Muscle of leg (tissue), 16 donors: Measurements from ENCODE around the gene RBM20. TPM values are rescaled to one million over a fixed set of nuclear protein-coding genes. Genes with fewer than 3 reads are reported as not detected.
"Not testable (repeated sequence)": the region's sequence is repeated elsewhere in the genome, so short reads cannot be mapped to it uniquely, and the experiment has no call there.

Experiments
- DNase-seq: peaks from one replicate; pipeline ENCODE4 v3.0.0; 2013
- H3K27ac ChIP-seq: one replicate; pipeline ENCODE4 v1.5.1; 2013; ENCODE audit warnings: mild to moderate bottlenecking, low read length, control low read depth
- H3K27me3 ChIP-seq: one replicate; pipeline ENCODE4 v1.6.1; 2013; ENCODE audit warnings: low read length; ENCODE audit not compliant: control insufficient read depth, insufficient read depth
- H3K36me3 ChIP-seq: one replicate; pipeline ENCODE4 v1.6.1; 2013; ENCODE audit warnings: low read length; ENCODE audit not compliant: control insufficient read depth, insufficient read depth
- H3K4me1 ChIP-seq: one replicate; pipeline ENCODE4 v1.6.1; 2013; ENCODE audit warnings: low read length; ENCODE audit not compliant: control insufficient read depth, insufficient read depth
- H3K4me3 ChIP-seq: one replicate; pipeline ENCODE4 v1.5.1; 2013; ENCODE audit warnings: low read length, control low read depth
- H3K9me3 ChIP-seq: replicated peaks from 2 replicates; pipeline ENCODE4 v1.6.1; 2013; ENCODE audit warnings: low read depth, low read length; ENCODE audit not compliant: control insufficient read depth
- WGBS: methylation state at CpG from one replicate; pipeline ENCODE4 v1.1.5; 2013; ENCODE audit warnings: missing lambda C conversion rate; ENCODE audit not compliant: insufficient coverage; 5-methylcytosine and 5-hydroxymethylcytosine counted together
- long read RNA-seq, 11 donors: transcript quantifications; one replicate each; lab custom pipeline, GENCODE V29; 2026
- polyA plus RNA-seq, 8 donors: library from polyadenylated mRNA; unstranded; fragments of 120-200 nt; gene quantifications; one replicate each; pipeline versions ENCODE4 v1.2.1 to v1.2.3, GENCODE V29; 2013; ENCODE audit warnings: inconsistent platforms in 1 of 8, low replicate concordance in 1 of 8; ENCODE audit not compliant: insufficient read length in 8 of 8, insufficient read depth in 1 of 8
- total RNA-seq: library from RNA; stranded (reverse); fragments of 120-200 nt; gene quantifications from one replicate; pipeline ENCODE4 v1.2.4, GENCODE V29; 2013

Gene RBM20
- 8.3 TPM for total RNA-seq
- polyA plus RNA-seq, result 10 to 100 TPM in 4 of 8 donors, 1 to 10 TPM in 4; 6.5 to 17.0 (median 10.3) TPM
- long read RNA-seq, donor 1, result 0 reads
- long read RNA-seq, donor 2, result 0 reads
- long read RNA-seq, donor 3, partial matches to known transcripts, result 26 of 27 reads
- long read RNA-seq, donor 3, other reads (novel, unspliced or antisense), result 0 of 27 reads
- long read RNA-seq, donor 4, result 0 reads
- long read RNA-seq, donor 5, result 0 reads
- long read RNA-seq, donor 6, partial matches to known transcripts, result 5 of 5 reads
- long read RNA-seq, donor 6, other reads (novel, unspliced or antisense), result 0 of 5 reads
- long read RNA-seq, donor 7, result 0 reads
- long read RNA-seq, donor 8, result 0 reads
- long read RNA-seq, donor 9, result 0 reads
- long read RNA-seq, donor 10, partial matches to known transcripts, result 5 of 5 reads
- long read RNA-seq, donor 10, other reads (novel, unspliced or antisense), result 0 of 5 reads
- long read RNA-seq, donor 11, result 0 reads

GRCh38 chr10:110643653-110644597 lies at the start of gene RBM20:
Gene RBM20, plus strand, starts transcription at chr10:110644336. Its CDS starts 119 bp downstream, at chr10:110644455.
- H3K4me3 ChIP-seq, result peak within 1 kb of the TSS; percentile 52
- no peak within 1 kb of the TSS for H3K27ac ChIP-seq
- WGBS, result under 1% methylated on average over 101 of the region's 106 CpGs
- no peaks in the 10 kb centered on the region for H3K9me3 ChIP-seq
- no peaks in the 10 kb centered on the region for H3K36me3 ChIP-seq
- peak; percentile 52 for DNase-seq
- H3K27me3 ChIP-seq, result peaks cover 46% of the 10 kb centered on the region
- peaks cover 15% of the 10 kb centered on the region for H3K4me1 ChIP-seq

- H3K9me3 ChIP-seq, result no peaks in the 10 kb centered on the region
- DNase-seq, result no peak
- no peaks in the 10 kb centered on the region for H3K4me1 ChIP-seq
- H3K36me3 ChIP-seq, result peaks cover 14% of the 10 kb centered on the region
- H3K4me3 ChIP-seq, result no peak overlapping the region
- WGBS, result no CpG with 5 or more reads among the region's 2 CpGs
- H3K27ac ChIP-seq, result no peak overlapping the region
- no peaks in the 10 kb centered on the region for H3K27me3 ChIP-seq
Measured at GRCh38 chr10:110597476-110597875, 46.7 kb upstream of the RBM20 start.

GRCh38 chr10:110600487-110601101 lies 43.5 kb upstream of the RBM20 start:
- H3K9me3 ChIP-seq, result no peaks in the 10 kb centered on the region
- DNase-seq, result peak; percentile 51
- no peaks in the 10 kb centered on the region for H3K4me1 ChIP-seq
- H3K36me3 ChIP-seq, result peaks cover 9% of the 10 kb centered on the region
- no peak overlapping the region for H3K27ac ChIP-seq
- 86% methylated on average over 2 of the region's 2 CpGs for WGBS
- H3K4me3 ChIP-seq, result no peak overlapping the region
- no peaks in the 10 kb centered on the region for H3K27me3 ChIP-seq

- Histone ChIP-seq H3K27me3 (no peaks in the 10 kb centered on the region), H3K9me3 (no peaks in the 10 kb centered on the region), H3K27ac (no peak overlapping the region), H3K36me3 (peaks cover 7% of the 10 kb centered on the region), H3K4me3 (no peak overlapping the region), H3K4me1 (no peaks in the 10 kb centered on the region)
- WGBS, result 29% methylated on average over 1 of the region's 4 CpGs
- no peak for DNase-seq
Measured at GRCh38 chr10:110601581-110601980, 42.6 kb upstream of the RBM20 start.

DNA sequence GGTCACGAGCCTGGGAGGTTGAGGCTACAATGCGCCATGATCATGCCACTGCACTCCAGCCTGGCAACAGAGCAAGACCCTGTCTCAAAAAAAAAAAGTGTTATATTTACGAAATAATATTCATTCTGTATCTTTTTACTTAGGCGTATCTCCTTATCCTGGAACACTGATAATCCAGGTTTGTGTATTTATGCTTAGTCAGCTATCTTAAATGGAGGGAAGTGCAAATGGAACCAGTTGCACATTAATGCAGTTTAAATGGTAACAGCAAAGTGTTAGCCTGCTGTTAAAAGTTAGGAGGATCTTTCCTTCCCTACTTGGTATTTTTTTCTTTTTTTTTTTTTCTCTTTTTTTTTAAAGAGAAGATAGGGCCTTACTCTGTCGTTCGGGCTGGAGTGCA lies 36.0 kb upstream of the RBM20 start:
- WGBS, result no CpG with 5 or more reads among the region's 6 CpGs
- peaks cover 3% of the 10 kb centered on the region for H3K36me3 ChIP-seq
- DNase-seq, result no peak
- H3K27ac ChIP-seq, result no peak overlapping the region
- no peak overlapping the region for H3K4me3 ChIP-seq
- no peaks in the 10 kb centered on the region for H3K4me1 ChIP-seq
- H3K27me3 ChIP-seq, result no peaks in the 10 kb centered on the region
- H3K9me3 ChIP-seq, result no peaks in the 10 kb centered on the region

- H3K27ac ChIP-seq, result no peak overlapping the region
- no peaks in the 10 kb centered on the region for H3K4me1 ChIP-seq
- H3K9me3 ChIP-seq, result no peaks in the 10 kb centered on the region
- no peak overlapping the region for H3K4me3 ChIP-seq
- 14% methylated on average over 1 of the region's 2 CpGs for WGBS
- H3K27me3 ChIP-seq, result no peaks in the 10 kb centered on the region
- peak; percentile 32 for DNase-seq
- no peaks in the 10 kb centered on the region for H3K36me3 ChIP-seq
Measured at GRCh38 chr10:110609605-110610004, 34.5 kb upstream of the RBM20 start.

DNA sequence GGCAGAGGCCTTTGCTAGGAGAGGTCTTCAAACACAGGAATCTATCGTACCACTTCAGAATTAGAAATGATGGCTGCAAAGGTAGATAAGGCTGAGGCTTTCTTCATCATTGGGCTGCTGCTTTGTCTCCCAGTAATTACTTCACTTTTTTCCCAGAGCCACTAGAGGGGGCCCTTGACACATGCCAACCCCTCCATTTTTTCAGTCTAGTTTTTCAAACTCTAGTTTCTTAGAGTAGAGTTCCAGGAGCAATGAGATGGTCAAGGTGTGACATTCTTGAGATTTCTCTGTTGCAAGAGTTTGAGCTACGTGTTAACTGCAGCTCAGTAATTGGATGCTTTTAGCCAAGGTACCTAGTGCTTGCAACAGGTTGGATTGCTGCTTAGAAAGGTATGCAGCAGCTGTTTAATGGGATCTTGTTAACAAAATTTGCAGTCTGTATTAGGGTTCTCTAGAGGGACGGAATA lies 33.8 kb upstream of the RBM20 start:
- DNase-seq, result peak; percentile 71
- no peak overlapping the region for H3K4me3 ChIP-seq
- no peaks in the 10 kb centered on the region for H3K27me3 ChIP-seq
- peaks cover 5% of the 10 kb centered on the region for H3K4me1 ChIP-seq
- no peaks in the 10 kb centered on the region for H3K36me3 ChIP-seq
- H3K27ac ChIP-seq, result no peak overlapping the region
- 35% methylated on average over 2 of the region's 3 CpGs for WGBS
- no peaks in the 10 kb centered on the region for H3K9me3 ChIP-seq

DNA sequence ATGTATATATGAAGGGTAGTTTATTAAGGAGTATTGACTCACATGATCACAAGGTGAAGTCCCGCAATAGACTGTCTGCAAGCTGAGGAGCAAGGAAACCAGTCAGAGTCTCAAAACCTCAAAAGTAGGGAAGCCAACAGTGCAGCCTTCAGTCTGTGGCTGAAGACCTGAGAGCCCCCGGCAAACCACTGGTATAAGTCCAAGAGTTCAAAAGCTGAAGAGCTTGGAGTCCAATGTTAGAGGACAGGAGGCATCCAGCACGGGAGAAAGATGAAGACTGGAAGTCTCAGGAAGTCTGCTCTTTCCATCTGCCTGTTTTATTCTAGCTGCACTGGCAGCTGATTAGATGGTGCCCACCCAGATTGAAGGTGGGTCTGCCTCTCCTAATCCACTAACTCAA lies 33.4 kb upstream of the RBM20 start:
- not testable (repeated sequence) for H3K36me3 ChIP-seq, H3K27ac ChIP-seq, H3K9me3 ChIP-seq, H3K4me1 ChIP-seq, H3K4me3 ChIP-seq, DNase-seq, H3K27me3 ChIP-seq
- WGBS, result 62% methylated on average over 3 of the region's 3 CpGs

DNA sequence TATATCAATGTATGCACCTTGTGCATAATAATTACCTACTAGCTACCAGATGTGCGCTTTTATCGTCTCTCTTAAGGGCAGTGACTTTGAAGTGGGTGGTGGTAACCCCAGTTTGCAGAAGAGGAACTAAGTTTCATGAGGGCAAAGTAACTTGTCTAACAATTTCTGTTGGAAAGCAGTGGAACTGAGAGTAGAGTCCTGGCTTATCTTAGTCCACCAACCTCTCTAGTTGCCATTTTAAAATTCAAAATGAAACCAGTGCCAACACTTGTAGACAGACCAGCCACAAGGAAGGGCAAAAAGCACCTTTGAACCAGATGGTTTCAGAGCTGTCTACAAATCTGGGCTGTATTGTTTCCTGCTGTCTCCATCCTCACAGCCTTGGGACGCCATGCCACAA lies 32.0 kb upstream of the RBM20 start:
- Histone ChIP-seq H3K4me1 (peaks cover 8% of the 10 kb centered on the region), H3K27me3 (no peaks in the 10 kb centered on the region), H3K27ac (no peak overlapping the region), H3K4me3 (no peak overlapping the region), H3K36me3 (no peaks in the 10 kb centered on the region), H3K9me3 (no peaks in the 10 kb centered on the region)
- 100% methylated on average over 1 of the region's 3 CpGs for WGBS
- DNase-seq, result no peak
